ENCODE measurements around the gene RAB27A.
"Not testable (repeated sequence)": the region's sequence is repeated elsewhere in the genome, so short reads cannot be mapped to it uniquely, and the experiment has no call there.

GRCh38 chr15:55252201-55252600 is 37.4 kb downstream of the RAB27A start:
- TF ChIP-seq, protein P1, sequence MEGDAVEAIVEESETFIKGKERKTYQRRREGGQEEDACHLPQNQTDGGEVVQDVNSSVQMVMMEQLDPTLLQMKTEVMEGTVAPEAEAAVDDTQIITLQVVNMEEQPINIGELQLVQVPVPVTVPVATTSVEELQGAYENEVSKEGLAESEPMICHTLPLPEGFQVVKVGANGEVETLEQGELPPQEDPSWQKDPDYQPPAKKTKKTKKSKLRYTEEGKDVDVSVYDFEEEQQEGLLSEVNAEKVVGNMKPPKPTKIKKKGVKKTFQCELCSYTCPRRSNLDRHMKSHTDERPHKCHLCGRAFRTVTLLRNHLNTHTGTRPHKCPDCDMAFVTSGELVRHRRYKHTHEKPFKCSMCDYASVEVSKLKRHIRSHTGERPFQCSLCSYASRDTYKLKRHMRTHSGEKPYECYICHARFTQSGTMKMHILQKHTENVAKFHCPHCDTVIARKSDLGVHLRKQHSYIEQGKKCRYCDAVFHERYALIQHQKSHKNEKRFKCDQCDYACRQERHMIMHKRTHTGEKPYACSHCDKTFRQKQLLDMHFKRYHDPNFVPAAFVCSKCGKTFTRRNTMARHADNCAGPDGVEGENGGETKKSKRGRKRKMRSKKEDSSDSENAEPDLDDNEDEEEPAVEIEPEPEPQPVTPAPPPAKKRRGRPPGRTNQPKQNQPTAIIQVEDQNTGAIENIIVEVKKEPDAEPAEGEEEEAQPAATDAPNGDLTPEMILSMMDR (conservative IDR thresholded peaks at IDR 0.05; ENCODE audit: low read depth, low read length), result not testable (repeated sequence)
- not testable (repeated sequence) for TF ChIP-seq EZH2 (IDR thresholded peaks at IDR 0.05; ENCODE audit: low read length, unreplicated experiment)

All from PC-3 (cell line).